CD4-positive, alpha-beta T cell treated with Interferon alpha-2 for 1 hour (primary cell): ENCODE data around the gene TGFA.
"Not testable (repeated sequence)": the region's sequence is repeated elsewhere in the genome, so short reads cannot be mapped to it uniquely, and the experiment has no call there.

Experiments used
- DNase-seq, 2 donors: peaks; one replicate each; pipeline ENCODE4 v3.0.0-alpha.2; 2020 to 2022

TGFA gene

DNA sequence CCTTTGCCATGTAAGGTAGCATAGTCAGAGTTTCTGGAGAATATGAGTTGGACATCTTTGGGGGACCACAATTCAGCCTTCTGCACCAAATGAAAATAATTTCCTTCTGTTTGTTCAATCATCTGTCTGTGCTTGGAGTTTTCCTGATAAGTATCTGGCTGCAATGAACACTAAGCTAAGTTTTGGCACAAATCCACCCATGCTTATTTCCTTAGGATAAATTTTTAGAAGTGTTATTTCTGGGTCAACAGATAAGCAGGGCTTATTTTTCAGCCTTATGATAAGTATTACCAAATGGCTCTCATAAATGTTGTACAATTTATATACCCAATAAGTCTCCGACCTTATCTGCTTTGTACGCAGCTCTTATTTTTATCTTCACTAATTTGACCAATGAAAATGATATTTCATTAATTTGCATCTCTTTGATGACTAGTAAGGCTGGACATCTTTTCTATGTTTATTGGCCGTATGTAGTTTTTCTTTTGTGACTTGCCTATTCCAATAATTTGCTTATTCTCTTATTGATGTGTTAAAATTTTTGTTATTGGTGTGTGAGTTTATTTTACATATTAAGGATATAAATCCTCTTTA lies 59.2 kb downstream of the TGFA start:
- DNase-seq: no peak

DNA sequence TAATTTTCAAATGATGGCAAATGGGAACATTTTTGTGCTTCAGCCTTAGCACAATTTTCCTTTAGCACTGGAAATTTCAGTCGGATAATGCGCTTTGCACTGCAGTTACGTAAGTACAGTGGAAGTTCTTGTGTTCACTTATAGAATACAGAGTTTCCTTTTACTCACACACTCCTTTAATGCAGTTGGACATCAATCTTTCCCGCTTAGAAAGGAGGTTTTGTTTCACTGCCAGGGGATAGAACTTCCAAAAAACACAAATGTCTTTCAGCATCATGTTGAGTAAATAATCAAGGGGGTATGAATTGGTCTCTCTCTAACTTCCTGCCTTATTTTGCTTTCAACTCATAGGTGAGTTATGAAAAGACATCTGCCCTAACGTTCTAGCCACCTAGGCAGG lies 63.2 kb downstream of the TGFA start:
- no peak for DNase-seq

DNA sequence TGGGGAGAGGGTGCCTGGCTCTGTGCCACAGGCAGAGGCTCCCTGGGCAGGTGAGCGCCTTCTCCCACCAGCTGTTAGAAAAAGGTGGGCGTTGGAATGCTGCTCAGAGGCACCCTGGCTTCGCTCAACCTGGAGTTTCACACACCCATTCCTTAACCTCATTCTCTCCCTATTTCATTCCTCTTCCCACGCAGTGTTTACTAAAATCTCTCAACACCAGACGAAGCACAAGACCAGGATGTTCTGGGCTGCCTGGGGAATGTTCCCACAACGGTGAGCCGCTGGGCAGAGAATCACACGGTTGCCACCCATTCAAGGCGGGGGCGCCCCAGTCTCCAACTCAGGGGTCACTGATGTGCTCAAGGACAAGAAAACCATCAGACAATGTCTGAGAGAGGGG lies 64.5 kb downstream of the TGFA start:
- DNase-seq: no peak

DNA sequence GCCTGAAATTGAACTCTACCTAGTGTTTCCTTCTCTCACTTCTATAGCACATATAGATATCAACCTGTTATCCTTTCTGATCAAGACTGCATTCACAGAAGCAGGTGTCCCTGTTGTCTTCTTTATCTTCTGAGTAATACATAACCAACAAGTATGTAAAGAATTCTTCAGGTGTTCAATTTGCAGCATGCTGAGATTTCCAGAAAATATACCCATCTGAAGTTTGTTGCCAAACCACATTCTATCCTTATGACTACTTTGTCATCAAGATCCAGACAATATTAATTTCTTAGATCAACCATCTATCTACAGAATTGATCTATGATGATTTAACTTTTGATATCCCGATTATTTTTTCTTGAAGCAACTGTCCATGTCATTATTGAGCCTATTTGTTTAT lies 69.5 kb downstream of the TGFA start:
- DNase-seq: no peak

DNA sequence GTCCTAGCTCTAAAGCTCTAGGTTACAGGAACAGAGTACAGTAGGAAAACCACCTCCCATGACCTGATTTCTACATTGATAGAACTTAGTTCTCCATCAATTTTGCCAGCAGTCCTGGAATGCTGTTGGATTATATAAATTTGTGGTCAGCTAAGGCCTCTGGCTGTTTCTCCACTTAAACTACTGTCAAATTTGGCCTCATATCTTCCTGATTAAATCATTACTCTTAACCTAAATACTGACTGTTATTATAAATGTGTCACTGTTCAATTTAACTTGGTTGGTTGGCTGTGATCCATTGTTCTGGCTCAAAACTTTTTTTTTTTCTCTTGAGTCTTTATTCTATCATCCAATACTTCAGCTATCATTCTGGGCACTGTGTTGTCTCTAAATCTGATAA lies 71.2 kb downstream of the TGFA start:
- no peak for DNase-seq

DNA sequence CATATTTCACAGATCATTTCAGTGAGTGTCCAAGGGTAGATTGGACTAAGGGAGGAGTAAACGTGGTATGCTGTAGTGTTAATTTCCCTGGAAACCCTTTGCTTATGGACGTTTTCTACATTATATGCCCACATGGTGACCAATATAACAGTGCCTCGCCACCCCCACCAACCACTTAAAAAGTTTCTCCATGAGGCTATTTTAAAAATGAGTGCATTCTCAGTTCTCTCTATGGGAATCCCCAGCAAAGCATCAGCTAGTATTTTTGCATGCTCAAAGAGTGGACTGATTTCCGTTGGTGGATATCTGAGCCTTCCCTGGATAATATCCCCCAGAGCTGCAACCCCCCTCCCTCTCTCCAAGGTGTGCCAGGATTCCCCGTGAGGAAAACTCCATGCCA lies 73.2 kb downstream of the TGFA start:
- DNase-seq: no peak

DNA sequence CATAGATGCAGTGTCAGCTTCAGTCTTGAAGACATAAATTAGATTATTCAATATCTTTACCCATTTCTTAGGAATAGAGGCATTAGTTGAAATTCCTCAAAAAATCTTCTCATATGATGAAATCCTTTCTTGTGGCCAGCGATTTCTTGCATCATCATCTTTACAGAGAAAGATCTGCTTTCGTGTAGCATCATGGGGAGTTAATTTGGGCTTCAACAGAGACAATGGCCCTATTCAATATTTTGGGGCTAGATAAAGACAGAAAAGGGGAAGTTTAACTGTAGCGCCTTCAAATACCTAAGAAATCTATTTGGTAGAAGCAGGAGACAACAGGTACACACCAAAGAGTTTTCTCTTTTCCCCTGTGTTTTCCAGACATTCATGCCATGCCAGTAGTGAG lies 73.8 kb downstream of the TGFA start:
- DNase-seq: no peak

DNA sequence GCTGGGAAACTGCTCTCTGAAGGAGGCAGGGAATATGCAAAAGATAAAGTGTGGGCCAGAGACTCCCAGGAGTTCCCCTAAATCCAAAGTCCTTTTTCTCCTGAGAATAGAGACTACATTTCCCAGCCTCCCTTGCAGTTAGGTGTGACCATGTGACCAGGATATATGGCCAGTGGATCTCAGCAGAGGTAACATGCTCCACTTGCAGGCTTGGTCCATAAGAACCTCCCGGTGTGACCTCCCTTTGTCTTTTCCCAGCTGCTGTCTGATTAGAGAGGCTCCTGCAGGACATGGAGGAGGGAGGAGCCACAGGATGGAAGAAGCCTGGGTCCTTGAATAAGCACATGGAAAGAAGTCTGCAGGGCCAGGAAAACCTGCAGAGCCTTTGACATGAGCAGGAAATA lies 76.2 kb downstream of the TGFA start:
- DNase-seq: no peak

DNA sequence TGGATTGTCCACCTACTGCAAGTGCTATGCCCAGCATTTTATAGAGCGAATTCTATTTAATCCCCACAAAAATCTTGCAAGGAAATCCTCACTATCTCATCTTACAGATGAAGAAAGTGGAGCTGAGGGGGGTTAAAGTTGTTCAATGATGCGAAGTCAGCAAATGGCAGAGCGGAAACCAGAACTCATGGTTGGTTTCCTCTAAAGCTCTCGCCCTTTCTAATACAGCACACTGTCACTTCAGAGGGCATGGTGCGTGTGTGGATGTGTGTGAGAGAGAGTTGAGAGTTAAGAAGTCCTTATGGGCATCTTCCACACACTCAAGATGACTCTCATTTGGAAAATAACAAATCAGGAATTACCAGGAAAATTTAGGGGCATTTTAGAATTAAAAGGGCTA lies 78.4 kb downstream of the TGFA start:
- DNase-seq: peak; percentile 14 to 52

DNA sequence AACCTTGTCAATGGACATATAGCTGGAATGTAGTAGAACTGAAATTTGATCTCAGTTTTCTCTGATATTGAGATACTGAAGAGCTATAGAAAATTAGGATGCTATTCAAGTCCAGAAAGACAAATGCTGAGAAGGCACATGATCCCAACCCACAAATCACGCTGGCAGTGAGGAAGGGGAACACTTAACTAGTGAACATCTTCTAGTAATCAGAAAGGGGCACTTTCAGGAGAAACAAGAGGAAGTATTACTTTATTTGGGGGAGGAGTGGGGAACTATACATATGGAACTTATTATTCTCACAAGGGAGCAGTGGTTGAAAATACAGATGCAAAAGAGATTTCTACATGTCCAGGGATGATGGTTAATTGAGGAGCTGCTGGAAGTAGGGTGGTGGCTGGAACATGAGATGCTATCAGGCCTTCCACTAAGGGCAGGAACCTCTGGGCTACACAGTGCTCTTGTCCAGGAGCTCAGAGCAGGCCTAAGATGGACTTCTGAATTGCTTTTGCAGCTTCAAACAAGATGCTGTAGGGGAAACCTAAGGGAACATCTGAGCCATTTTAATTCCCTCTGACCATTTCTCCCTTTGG lies 79.3 kb downstream of the TGFA start:
- DNase-seq: no peak

DNA sequence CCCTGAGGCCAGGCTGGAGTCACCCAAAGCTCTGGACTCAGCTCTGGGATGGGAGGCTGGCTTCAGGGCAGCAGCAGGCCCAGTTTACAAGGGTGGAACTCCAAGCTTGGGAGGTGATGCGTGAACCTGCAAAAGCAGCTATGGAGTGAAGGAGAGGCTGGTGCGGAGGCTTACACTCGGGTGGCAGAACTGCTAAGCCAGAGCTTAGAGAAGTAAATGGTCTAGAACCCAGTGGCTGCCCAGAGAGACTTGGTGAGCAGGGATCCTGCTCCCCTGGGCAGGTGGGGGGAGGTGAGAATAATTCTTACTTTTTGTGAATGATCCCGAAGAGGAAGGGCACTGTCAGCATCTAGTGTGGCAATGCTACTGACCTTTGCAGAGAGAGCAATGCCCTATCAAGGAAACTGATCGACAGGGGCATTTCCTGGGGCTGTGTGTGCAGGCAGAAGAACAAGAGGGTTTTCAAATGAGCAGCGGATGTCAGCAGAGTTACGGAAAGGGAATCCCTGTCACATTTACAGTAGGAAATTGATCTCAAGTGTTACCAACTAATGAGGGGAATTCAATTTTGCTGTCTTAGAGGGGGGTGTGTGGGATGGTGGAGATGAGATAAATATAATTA lies 80.4 kb downstream of the TGFA start:
- DNase-seq: no peak

DNA sequence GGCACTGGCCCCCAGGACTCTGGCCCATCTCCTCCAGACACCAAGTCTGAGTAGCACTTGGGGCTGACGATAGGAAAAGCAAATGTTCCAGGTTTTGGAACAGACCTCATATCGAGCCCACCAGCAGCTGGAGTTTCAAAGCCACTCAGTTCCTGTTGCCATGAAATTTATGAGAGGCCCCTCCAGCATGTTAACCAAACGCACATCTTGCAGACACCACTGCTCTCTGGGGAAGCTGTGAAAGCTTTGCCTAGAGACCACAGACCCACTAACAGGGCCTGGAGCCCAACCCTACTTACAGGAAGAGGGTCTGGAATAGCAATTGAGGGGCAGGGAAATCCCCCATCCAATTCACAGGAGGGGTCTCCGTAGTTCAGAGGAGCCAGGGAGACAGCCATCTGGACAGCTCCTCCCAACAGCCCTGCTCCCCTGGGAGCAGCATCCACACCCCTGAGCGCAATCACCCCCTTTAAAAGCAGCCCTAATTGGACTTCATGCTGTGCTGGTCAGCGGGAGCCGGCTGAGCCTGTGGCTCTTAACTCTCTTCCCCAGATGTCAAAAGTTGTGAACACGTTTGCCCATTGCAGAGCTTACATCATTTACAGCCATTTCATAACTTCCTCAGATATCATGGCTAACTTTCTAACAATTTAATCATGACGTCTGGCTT lies 81.3 kb downstream of the TGFA start:
- DNase-seq: no peak

DNA sequence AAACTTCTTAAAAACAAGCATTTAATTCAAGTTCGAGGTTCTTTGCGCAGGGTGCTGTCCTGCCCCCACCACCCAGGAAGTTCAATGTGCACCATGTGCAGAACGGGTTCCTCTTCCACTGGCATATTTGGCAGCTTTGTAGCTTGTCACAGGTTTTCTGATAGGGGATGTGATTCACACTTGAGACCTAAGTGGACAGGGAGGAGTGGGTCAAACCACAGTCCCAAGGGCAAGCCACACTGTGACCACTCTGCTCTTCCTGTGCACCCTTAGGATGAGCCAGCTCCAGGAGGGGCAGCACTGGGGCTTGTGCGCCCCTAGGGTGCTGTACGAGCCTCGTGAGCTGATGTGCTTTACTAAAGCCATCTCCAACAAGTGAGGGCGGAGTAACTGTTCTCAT lies 82.5 kb downstream of the TGFA start:
- DNase-seq: no peak

DNA sequence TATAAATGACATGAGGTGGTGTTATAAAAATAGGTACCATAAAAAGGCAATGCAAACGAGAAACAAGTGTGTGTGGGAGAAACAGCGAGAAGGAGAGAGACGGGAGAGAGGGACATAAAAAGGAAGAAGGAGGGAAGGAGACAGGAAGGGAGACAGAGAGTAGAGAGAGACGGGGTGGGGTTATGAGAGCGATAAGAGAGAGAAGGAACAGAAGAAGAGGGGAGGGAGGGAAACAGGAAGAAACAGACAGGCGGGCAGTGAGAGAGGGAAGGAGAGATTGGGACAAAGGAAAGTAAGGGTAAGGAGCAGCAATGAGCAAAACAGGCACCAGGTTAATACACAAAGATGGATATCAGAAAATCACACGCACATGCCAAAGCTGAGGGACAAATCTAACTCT lies 83.7 kb downstream of the TGFA start:
- DNase-seq: no peak

DNA sequence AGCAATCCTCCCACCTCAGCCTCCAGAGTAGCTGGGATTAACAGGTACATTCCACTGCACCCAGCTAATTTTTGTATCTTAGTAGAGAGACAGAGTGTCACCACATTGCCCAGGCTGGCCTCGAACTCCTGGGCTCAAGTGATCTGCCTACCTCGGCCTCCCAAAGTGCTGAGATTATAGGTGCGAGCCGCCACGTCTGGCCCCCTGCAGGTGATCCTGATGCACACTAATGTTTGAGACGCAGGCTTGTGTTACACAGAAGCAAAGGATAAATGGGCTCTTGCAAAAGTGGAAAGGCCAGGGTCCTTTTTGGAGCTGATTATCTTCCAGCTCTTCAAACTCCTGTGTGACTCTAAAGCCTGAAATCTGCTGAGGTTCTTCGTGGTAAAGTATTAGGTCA lies 84.2 kb downstream of the TGFA start:
- DNase-seq: no peak

DNA sequence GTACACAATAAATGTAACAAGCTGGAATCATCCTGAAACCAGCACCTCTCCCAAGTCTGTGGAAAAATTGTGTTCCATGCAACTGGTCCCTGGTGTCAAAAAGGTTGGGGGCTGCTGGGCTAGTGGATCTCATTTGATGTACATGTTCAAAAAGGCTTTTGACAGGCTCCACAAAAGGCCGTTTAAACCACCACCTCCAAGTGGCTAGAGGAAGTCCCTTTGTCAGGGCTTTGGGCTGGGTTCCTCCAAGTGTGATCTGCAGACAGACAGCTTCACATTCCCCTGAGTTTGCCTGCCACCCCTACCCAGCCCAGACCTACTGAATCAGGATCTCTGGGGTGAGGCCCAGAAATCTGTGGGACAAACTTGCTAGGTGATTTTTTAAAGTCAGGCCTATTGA lies 84.7 kb downstream of the TGFA start:
- DNase-seq: no peak

DNA sequence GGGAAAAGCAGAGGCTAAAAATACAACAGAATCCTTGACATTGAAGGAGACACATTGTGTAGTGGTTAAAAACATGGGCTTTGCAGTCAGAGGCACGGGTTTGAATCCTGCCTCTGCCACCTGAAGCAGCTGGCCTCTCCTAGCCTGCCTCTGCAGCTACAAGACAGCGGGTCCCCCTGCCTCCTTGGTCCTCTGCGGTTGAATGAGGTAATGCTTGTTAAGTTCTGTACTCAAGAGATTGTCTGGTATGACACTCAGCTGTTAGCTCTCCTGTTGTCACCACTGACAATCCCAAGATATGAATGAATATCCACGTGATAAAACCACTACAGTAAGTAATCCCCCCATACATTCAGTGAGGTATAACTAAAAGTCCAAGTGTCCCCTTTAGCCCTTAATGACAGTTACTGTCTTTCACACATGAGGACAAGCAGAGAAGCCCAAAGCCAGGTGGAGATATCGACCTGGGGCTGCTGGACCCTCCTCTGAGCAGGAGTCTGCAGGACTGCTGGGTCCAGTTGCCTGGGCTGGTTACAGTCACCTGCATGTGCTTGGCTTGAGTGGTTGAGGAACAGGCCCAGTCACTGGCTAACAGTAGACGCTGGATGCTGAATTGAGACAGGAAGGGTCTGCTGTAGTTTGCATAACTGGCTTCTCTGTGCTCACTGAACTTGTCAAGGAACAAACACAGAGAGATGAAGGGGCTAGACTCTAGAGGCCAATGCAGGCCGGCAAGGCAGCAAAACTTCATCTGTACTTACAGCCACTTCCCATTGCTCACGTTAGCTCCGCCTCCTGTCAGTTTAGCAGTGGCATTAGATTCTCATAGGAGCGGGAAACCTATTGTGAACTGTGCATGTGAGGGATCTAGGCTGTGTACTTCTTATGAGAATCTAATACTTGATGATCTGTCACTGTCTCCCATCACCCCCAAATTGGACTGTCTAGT lies 85.5 kb downstream of the TGFA start:
- DNase-seq: no peak

DNA sequence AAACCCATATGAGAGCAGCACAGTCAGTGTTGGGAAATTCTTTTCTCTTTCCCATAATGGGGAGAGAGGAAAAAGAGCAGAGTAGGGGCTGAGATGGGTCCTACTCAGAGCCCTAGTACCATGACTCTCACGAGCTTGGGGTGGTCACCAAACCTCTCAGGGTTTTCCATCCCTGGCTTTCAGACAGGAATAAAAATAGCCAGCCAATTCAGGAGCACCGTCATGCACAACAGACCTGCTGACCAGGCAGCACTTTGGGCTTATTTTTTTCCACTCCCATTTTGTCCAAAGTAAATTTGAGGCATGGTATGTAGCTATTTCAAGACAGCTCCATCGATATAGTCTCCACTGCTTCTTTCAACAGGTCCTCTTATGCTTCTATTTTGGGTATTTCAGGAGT lies 86.4 kb downstream of the TGFA start:
- DNase-seq: no peak

DNA sequence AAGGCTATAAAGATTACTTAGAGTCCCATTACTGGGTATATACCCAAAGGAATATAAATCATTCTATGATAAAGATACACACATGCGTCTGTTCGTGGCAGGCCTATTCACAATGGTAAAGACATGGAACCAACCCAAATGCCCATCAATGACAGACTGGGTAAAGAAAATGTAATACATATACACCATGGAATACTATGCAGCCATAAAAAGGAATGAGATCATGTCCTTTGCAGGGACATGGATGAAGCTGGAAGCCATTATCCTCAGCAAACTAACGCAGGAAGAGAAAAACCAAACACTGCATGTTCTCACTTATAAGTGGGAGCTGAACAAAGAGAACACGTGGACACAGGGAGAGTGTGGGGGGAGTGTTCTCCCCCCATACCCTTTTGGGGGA lies 87.0 kb downstream of the TGFA start:
- not testable (repeated sequence) for DNase-seq

DNA sequence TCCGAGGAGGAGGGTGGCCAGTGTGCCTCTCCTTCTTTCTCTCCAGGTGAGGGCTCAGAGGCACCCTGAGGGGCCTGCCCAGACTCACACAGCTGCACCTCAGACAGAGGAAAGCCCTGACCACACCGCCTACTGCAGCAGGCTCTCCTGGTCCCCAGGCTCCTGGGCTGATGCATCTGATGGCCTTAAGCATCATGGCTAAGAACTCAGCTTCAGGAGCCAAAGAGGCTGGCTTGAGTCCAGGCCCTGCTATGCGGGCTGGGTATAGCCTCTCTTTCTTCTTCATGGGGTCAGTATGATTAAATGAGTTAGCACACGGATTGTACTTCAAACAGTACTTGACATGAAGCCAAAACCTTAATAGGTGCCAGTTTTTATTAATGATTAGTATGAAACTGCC lies 89.6 kb downstream of the TGFA start:
- no peak for DNase-seq

DNA sequence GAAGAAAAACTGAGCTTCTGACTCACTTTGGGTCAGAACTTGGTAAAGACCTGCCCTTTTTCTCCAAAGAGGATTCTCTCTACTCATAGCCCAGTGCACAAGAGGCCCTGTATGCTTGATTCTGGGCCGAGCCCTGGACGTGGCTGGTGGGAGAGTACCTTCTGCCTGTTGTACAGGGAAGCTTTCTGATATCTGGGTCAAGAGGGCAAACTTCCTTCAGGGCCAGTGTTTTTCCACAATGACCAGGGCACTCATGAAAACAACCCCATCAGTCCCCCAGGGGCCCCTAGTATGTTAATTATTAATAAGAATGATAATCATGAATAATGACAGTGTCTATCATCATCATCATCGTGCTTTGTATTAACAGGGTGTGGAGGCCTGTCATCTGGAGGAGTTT lies 90.0 kb downstream of the TGFA start:
- DNase-seq: no peak

DNA sequence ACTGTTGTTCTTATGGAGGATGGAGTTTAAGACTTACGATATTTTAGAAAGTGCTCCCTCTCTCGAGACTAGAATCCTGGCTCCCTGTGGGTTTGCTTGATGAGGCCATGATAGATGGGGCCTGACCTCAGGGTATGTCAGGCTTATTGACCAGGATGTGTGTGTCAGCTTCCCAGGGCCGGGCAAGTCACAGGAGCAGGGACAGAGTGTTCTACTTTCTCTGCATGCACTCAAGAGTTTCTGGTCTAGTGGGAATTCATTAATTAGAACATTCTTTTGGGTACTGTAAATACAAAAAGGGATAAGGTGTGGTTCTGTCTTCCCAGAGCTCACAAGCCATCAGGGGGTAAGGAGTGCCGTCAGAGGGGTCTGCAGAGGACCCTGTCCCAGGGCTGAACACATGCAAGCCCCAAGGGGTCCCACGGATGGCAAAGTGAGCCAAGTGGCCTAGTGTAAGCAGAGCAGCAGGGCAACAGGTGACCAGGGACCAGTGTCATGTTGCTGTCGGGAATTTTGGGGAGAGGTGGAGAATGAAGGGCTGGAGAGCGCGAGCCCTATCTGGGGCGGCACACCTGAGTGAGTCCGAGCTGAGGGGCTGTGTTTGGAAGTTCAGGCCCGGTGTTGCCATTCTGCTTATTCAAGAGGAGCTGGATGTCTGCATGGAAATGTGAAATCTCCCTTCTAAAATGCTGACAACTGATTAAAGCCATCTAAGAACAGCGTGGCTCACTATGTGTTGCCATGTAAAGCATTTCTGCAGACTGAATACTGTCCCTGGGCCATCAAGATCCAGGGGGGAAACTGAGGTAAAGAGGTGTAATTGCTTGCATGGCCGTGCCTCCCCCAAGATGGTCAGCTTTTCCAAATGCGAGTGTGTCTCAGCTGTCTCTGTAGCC lies 91.4 kb downstream of the TGFA start:
- DNase-seq: no peak
